Measurements from ENCODE around the gene ARPP21.

ARPP21 gene

GRCh38 chr3:35723480-35724097 is 84.3 kb downstream of the ARPP21 start:
- no peak overlapping the region for H3K27ac ChIP-seq
- TF ChIP-seq CTCF (IDR thresholded peaks at IDR 0.05): no peak
- no peaks in the 10 kb centered on the region for H3K27me3 ChIP-seq
- no peaks in the 10 kb centered on the region for H3K9me3 ChIP-seq
- H3K4me1 ChIP-seq (ENCODE audit: control insufficient read depth in 1 of 2, insufficient read depth in 1 of 2, low read depth in 1 of 2, low read length in 1 of 2): no peaks in the 10 kb centered on the region
- no peak overlapping the region for H3K4me3 ChIP-seq (ENCODE audit: low read depth in 1 of 2, low read length in 1 of 2)
- H3K36me3 ChIP-seq: no peaks in the 10 kb centered on the region

DNA sequence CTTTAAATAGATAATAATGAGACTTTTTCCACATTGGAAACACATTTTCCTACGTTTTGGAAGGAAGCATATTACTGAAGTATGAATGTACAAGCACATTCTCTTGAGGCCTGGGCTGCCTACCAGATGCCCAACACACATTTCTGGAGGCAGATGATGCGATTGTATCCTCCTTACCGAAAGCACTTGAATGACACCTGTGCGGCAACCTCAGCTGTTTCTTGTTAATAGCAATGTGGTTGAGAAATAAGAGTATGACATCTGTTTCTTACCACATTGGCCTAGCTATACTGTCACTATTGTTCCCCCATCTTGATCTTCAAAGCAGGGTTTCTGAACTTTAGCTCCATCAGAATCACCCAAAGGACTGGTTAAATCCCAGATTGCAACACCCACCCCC is 84.8 kb downstream of the ARPP21 start:
- no peak overlapping the region for H3K27ac ChIP-seq
- no peaks in the 10 kb centered on the region for H3K9me3 ChIP-seq
- no peak for TF ChIP-seq CTCF (IDR thresholded peaks at IDR 0.05)
- H3K36me3 ChIP-seq: no peaks in the 10 kb centered on the region
- no peak overlapping the region for H3K4me3 ChIP-seq (ENCODE audit: low read depth in 1 of 2, low read length in 1 of 2)
- no peaks in the 10 kb centered on the region for H3K4me1 ChIP-seq (ENCODE audit: control insufficient read depth in 1 of 2, insufficient read depth in 1 of 2, low read depth in 1 of 2, low read length in 1 of 2)
- no peaks in the 10 kb centered on the region for H3K27me3 ChIP-seq

DNA sequence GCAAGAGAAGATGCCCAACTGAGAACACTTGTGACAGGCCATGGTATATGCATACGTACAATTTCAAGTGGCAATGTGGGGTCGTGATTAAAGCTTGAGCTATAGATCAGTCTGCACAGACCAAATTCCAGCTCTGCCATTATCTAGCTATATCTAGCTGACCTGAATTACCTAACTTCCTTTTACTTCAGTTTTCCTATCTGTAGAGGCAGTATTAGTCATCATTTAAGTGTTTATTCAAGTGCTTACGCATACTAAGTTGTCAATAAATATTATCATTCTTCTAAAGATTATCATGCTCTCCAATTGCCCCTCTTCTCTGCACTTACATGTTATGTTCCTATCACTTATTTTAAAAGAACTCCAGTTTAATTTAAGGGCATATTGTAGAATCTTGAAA is 87.9 kb downstream of the ARPP21 start:
- Histone ChIP-seq H3K27ac (no peak overlapping the region), H3K9me3 (no peaks in the 10 kb centered on the region), H3K36me3 (no peaks in the 10 kb centered on the region), H3K4me1 (ENCODE audit: control insufficient read depth in 1 of 2, insufficient read depth in 1 of 2, low read depth in 1 of 2, low read length in 1 of 2) (no peaks in the 10 kb centered on the region), H3K4me3 (ENCODE audit: low read depth in 1 of 2, low read length in 1 of 2) (no peak overlapping the region), H3K27me3 (no peaks in the 10 kb centered on the region)
- TF ChIP-seq CTCF (IDR thresholded peaks at IDR 0.05): no peak

DNA sequence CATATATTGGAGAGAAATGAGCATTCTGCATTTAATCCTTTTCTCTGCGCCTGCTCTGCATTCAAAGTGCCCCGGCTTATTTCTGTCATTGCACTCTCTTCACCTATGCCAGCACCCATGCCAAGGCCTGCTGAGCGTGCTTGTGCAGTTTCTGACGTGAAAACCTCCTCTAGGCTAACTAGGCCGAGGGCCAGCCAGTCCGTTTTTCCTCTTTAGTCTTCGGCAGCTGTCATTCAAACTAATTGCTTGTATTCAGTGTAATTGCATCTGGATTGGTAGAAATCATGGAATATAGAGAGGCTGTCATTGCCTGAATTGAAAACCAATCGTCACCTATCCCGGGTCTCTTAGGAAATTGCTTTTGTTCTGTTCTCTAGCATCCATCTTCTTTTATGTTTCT is 94.0 kb downstream of the ARPP21 start:
- no peaks in the 10 kb centered on the region for H3K27me3 ChIP-seq
- no peak overlapping the region for H3K4me3 ChIP-seq (ENCODE audit: low read depth in 1 of 2, low read length in 1 of 2)
- TF ChIP-seq CTCF (IDR thresholded peaks at IDR 0.05): no peak
- no peaks in the 10 kb centered on the region for H3K9me3 ChIP-seq
- no peak overlapping the region for H3K27ac ChIP-seq
- no peaks in the 10 kb centered on the region for H3K36me3 ChIP-seq
- H3K4me1 ChIP-seq (ENCODE audit: control insufficient read depth in 1 of 2, insufficient read depth in 1 of 2, low read depth in 1 of 2, low read length in 1 of 2): no peaks in the 10 kb centered on the region

- TF ChIP-seq CTCF (IDR thresholded peaks at IDR 0.05): no peak
- no peaks in the 10 kb centered on the region for H3K27me3 ChIP-seq
- no peaks in the 10 kb centered on the region for H3K36me3 ChIP-seq
- no peaks in the 10 kb centered on the region for H3K4me1 ChIP-seq (ENCODE audit: control insufficient read depth in 1 of 2, insufficient read depth in 1 of 2, low read depth in 1 of 2, low read length in 1 of 2)
- H3K9me3 ChIP-seq: no peaks in the 10 kb centered on the region
- no peak overlapping the region for H3K27ac ChIP-seq
- H3K4me3 ChIP-seq (ENCODE audit: low read depth in 1 of 2, low read length in 1 of 2): no peak overlapping the region
Observed at GRCh38 chr3:35733864-35734263, 94.5 kb downstream of the ARPP21 start.

DNA sequence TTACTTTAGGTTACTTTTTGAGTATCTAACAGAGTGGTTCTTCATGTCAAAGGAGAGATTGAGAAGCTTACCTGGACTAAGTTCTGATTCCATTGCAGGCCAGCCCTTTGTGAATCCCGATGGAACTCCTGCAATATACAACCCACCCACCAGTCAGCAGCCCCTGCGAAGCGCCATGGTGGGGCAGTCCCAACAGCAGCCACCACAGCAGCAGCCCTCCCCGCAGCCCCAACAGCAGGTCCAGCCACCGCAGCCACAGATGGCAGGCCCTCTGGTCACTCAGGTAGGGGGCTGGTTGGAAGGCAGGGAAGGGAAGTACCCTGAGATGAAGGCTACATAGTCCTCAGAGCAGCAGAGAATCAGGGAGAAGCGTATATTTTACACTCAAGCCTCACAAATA is 97.8 kb downstream of the ARPP21 start:
- H3K4me1 ChIP-seq (ENCODE audit: control insufficient read depth in 1 of 2, insufficient read depth in 1 of 2, low read depth in 1 of 2, low read length in 1 of 2): no peaks in the 10 kb centered on the region

More for the DNA sequence above, 97.8 kb downstream of the ARPP21 start:
- Histone ChIP-seq H3K9me3 (no peaks in the 10 kb centered on the region), H3K4me3 (ENCODE audit: low read depth in 1 of 2, low read length in 1 of 2) (no peak overlapping the region), H3K27ac (no peak overlapping the region), H3K27me3 (no peaks in the 10 kb centered on the region), H3K36me3 (no peaks in the 10 kb centered on the region)
- no peak for TF ChIP-seq CTCF (IDR thresholded peaks at IDR 0.05)

All from neutrophil (primary cell).